Measurements from ENCODE around the gene QKI.

DNA sequence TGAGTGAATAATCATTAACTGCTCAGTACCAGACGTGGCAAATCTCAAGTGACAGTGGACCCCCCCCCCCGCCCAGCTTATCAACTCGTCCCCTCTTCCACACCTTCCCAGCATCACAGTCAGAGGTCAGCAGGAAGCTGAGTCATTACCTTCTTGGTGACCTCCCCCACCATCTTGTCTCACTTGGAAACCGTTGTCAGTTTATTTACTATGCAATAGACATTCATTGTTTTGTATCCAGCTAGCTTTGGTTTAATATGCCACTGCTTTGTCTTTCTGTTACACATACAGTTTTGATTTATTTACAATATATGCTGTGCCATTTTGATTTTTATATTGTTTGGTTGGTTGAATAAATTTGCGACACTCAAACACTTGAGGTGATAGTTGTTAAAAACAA, 158.1 kb downstream of the QKI start:
- TF ChIP-seq, protein P1, sequence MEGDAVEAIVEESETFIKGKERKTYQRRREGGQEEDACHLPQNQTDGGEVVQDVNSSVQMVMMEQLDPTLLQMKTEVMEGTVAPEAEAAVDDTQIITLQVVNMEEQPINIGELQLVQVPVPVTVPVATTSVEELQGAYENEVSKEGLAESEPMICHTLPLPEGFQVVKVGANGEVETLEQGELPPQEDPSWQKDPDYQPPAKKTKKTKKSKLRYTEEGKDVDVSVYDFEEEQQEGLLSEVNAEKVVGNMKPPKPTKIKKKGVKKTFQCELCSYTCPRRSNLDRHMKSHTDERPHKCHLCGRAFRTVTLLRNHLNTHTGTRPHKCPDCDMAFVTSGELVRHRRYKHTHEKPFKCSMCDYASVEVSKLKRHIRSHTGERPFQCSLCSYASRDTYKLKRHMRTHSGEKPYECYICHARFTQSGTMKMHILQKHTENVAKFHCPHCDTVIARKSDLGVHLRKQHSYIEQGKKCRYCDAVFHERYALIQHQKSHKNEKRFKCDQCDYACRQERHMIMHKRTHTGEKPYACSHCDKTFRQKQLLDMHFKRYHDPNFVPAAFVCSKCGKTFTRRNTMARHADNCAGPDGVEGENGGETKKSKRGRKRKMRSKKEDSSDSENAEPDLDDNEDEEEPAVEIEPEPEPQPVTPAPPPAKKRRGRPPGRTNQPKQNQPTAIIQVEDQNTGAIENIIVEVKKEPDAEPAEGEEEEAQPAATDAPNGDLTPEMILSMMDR (IDR thresholded peaks at IDR 0.05; ENCODE audit: poor library complexity): no peak
- TF ChIP-seq EZH2 (IDR thresholded peaks at IDR 0.05; ENCODE audit: borderline replicate concordance): no peak

Data from hepatocyte (in vitro differentiated cells).